Measurements from ENCODE around the gene EPB41L4A.
A peak's percentile ranks its signal among the peaks of the same experiment; 100 is the strongest.

EPB41L4A gene

DNA sequence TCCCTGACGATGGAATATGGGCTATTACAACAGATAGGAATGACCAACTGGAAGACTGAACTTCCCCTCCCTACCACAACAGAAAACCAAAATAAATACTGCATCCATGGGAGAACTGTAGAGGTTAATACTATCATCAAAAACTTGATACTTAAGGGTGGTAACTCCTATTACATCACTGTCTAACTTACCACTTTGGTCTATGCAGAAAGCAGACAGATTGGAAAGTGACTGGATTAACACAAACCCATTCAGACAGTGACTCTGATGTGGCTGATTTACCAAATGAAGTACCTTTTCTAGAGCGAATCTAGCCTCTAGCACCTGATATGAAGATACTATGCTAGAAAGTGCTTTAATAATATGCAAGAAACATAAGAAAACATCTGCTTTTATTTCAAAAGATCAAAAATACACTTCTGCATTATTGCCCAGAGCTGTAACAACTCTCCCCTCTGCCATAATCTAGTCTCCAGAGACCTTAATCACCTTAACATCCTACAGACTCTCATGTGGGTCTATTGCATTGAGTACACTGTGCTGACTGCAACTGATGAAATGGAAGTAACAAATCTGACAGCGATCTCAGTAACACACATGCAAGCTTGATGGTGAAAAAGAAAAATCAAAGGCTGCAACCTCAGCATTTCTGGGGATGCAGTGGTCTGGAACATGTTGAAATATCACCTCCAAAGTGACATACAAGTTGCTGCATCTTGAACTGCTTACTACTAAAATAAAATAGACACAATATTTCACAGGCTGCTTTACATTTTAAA lies 62.7 kb downstream of the EPB41L4A start:
- peaks cover 6 to 8% of the 10 kb centered on the region in 2 donors for H3K27me3 Mint-ChIP-seq
- no peaks in the 10 kb centered on the region for H3K36me3 Mint-ChIP-seq
- H3K9me3 Mint-ChIP-seq = no peaks in the 10 kb centered on the region
- ATAC-seq (replicated peaks) = no peak
- no peak overlapping the region for H3K27ac Mint-ChIP-seq
- H3K4me1 Mint-ChIP-seq = peaks cover 0 to 2% of the 10 kb centered on the region in 2 donors
- no peak overlapping the region for H3K4me3 Mint-ChIP-seq
- DNase-seq = no peak

DNA sequence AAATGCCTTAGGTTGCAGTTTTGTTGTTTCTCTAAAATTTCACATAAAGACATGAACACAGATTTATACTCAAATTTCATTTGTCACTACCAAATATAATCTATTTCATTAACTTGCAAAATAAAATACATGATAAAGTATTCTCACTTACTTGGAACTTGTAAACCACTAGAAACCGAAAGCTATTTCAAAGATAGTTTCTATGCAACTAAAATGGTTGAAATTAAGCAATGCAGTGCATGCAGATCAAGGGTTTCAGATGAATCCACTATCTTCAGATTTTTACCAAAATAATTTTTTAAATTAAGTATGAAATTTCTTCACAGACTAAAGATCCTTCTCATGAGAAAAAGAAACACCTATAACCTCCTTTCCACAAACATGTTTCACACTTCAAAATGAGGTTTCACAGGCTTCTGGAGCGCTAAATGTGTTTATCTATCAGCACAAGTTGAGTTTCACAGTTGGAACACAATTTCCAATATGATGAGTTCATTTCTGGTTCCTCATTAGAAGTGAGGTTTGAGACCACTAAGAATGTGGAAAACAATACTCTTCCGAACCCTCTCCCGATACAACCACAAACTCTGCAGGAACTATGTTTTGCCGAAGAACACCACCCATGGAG lies 63.9 kb downstream of the EPB41L4A start:
- no peaks in the 10 kb centered on the region for H3K9me3 Mint-ChIP-seq
- ATAC-seq (replicated peaks) (no peak), DNase-seq (no peak)
- no peaks in the 10 kb centered on the region for H3K36me3 Mint-ChIP-seq
- no peak overlapping the region for H3K27ac Mint-ChIP-seq
- no peak overlapping the region for H3K4me3 Mint-ChIP-seq
- H3K4me1 Mint-ChIP-seq = peaks cover 0 to 2% of the 10 kb centered on the region in 2 donors
- peaks cover 6 to 8% of the 10 kb centered on the region in 2 donors for H3K27me3 Mint-ChIP-seq

DNA sequence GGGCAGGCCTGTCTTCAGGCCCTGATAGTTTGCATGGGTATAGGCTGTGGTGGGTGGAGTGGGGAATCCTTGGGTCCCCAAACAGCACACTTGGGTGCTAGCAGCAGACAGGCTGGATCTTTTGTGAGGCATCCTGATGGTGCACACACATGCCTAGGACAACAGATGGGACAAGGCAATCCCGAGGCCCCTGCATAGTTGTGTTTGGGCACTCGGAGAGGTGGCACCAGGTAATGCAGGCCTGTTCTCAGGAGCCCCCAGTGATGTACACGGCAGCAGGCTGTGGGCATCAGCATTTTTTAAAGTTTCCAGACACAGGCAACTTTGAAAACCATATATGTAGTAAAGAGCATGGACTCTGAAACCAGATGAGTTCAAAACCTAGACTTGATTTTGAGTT lies 65.4 kb downstream of the EPB41L4A start:
- ATAC-seq (replicated peaks) (no peak), DNase-seq (no peak)
- Mint-ChIP-seq H3K4me1 (peaks cover 0 to 2% of the 10 kb centered on the region in 2 donors), H3K9me3 (no peaks in the 10 kb centered on the region), H3K27me3 (peaks cover 6 to 8% of the 10 kb centered on the region in 2 donors), H3K27ac (no peak overlapping the region), H3K4me3 (no peak overlapping the region), H3K36me3 (no peaks in the 10 kb centered on the region)

- no peak overlapping the region for H3K4me3 Mint-ChIP-seq
- H3K27me3 Mint-ChIP-seq = peaks cover 6 to 8% of the 10 kb centered on the region in 2 donors
- no peak for DNase-seq
- H3K9me3 Mint-ChIP-seq = no peaks in the 10 kb centered on the region
- H3K4me1 Mint-ChIP-seq = peaks cover 0 to 2% of the 10 kb centered on the region in 2 donors
- no peak overlapping the region for H3K27ac Mint-ChIP-seq
- H3K36me3 Mint-ChIP-seq = no peaks in the 10 kb centered on the region
- ATAC-seq (replicated peaks) = no peak
Measured at GRCh38 chr5:112351225-112351624, 67.9 kb downstream of the EPB41L4A start.

- no peak for ATAC-seq (replicated peaks)
- DNase-seq = no peak
- H3K9me3 Mint-ChIP-seq = no peaks in the 10 kb centered on the region
- H3K36me3 Mint-ChIP-seq = no peaks in the 10 kb centered on the region
- no peak overlapping the region for H3K27ac Mint-ChIP-seq
- peaks cover 4 to 6% of the 10 kb centered on the region in 2 donors for H3K27me3 Mint-ChIP-seq
- H3K4me1 Mint-ChIP-seq = peaks cover 0 to 2% of the 10 kb centered on the region in 2 donors
- H3K4me3 Mint-ChIP-seq = no peak overlapping the region
Measured at GRCh38 chr5:112350626-112351025, 68.5 kb downstream of the EPB41L4A start.

DNA sequence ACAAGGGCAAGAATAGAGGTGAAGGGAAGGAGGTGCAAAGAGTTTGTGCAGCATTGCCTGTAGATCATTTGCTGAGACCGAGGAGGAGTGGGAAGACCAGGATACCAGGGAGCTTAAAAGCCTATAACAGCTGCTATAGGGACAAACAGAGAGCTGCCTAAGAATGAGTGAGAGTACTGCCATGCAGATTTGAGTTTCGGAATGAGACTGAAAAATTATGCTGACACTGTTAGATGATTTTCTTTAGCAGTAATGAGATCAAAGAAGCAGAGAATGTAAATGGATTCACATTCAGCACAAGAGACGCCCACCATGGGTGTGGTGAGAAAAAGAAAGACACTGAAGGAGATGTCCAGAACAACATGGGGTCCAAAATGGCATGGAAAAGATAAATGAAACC lies 69.7 kb downstream of the EPB41L4A start:
- ATAC-seq (replicated peaks) = no peak
- Mint-ChIP-seq H3K9me3 (no peaks in the 10 kb centered on the region), H3K4me1 (no peaks in the 10 kb centered on the region)

GRCh38 chr5:112348915-112349314 lies 70.2 kb downstream of the EPB41L4A start:
- H3K27me3 Mint-ChIP-seq = peaks cover 0 to 3% of the 10 kb centered on the region in 2 donors
- no peak overlapping the region for H3K27ac Mint-ChIP-seq
- H3K4me3 Mint-ChIP-seq = no peak overlapping the region
- H3K4me1 Mint-ChIP-seq = no peaks in the 10 kb centered on the region
- DNase-seq (no peak), ATAC-seq (replicated peaks) (no peak)
- no peaks in the 10 kb centered on the region for H3K9me3 Mint-ChIP-seq
- no peaks in the 10 kb centered on the region for H3K36me3 Mint-ChIP-seq

More for the DNA sequence above, 69.7 kb downstream of the EPB41L4A start:
- H3K4me3 Mint-ChIP-seq = no peak overlapping the region
- DNase-seq = no peak
- H3K36me3 Mint-ChIP-seq = no peaks in the 10 kb centered on the region
- no peak overlapping the region for H3K27ac Mint-ChIP-seq
- peaks cover 0 to 3% of the 10 kb centered on the region in 2 donors for H3K27me3 Mint-ChIP-seq

GRCh38 chr5:112348387-112348786 lies 70.7 kb downstream of the EPB41L4A start:
- ATAC-seq (replicated peaks) (no peak), DNase-seq (no peak)
- Mint-ChIP-seq H3K4me1 (no peaks in the 10 kb centered on the region), H3K27ac (no peak overlapping the region), H3K4me3 (no peak overlapping the region), H3K9me3 (no peaks in the 10 kb centered on the region), H3K27me3 (peaks cover 0 to 4% of the 10 kb centered on the region in 2 donors), H3K36me3 (no peaks in the 10 kb centered on the region)

DNA sequence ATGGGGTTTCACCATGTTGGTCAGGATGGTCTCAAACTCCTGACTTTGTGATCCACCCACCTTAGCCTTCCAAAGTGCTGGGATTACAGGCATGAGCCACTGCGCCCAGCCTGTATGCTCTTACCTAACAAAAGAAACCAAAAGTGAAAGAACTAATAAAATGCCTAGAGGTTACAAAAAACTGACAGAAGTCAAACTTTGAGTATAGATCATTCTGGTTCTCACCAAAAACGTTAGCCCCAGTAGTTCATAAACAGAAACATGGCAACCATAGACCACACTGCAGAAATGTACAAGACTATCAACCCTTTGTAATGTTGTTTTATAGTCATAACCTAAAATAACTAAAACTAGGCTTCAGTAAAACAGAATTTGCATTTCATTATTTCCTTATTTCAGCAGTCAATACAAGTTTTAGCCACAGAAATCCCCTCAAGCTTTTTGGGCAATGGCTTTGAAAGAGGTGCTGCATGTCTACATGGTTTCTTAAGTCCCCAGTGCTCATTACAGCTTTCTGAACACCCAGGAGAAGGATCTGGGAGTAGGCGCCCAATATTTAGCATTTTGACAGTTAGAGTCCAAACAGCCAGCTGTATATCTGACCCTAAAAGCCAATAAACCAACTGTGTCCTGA lies 72.5 kb downstream of the EPB41L4A start:
- H3K27ac Mint-ChIP-seq = no peak overlapping the region
- H3K4me1 Mint-ChIP-seq = no peaks in the 10 kb centered on the region
- no peaks in the 10 kb centered on the region for H3K36me3 Mint-ChIP-seq
- H3K27me3 Mint-ChIP-seq = peaks cover 0 to 3% of the 10 kb centered on the region in 2 donors
- H3K4me3 Mint-ChIP-seq = no peak overlapping the region
- peak in 1 of 2 donors; percentile 29 for ATAC-seq (replicated peaks)
- H3K9me3 Mint-ChIP-seq = no peaks in the 10 kb centered on the region
- no peak for DNase-seq

DNA sequence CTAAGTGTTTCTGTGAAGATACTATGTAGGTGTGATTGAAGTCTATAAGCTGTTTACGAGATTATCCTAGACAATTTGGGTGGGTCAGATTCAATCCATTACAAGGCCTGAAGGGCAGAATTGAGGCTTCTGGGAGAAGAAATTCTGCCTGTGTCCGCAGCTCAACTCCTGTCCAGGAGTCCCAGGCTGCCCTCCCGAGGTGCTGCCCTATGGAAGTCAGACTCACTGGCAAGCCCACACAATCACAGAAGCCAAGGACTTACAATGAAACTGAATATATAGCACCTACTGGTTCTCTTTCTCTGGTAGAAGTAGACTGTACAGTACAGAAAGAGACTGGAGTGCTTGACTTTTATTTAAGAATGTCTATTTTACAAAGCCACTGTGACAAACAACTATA lies 74.5 kb downstream of the EPB41L4A start:
- Mint-ChIP-seq H3K9me3 (no peaks in the 10 kb centered on the region), H3K27ac (no peak overlapping the region), H3K4me3 (no peak overlapping the region), H3K4me1 (no peaks in the 10 kb centered on the region), H3K36me3 (no peaks in the 10 kb centered on the region), H3K27me3 (peaks cover 3 to 7% of the 10 kb centered on the region in 2 donors)
- DNase-seq (no peak), ATAC-seq (replicated peaks) (no peak)

GRCh38 chr5:112342389-112342788 lies 76.7 kb downstream of the EPB41L4A start:
- peaks cover 7 to 8% of the 10 kb centered on the region in 2 donors for H3K27me3 Mint-ChIP-seq
- no peak overlapping the region for H3K4me3 Mint-ChIP-seq
- H3K27ac Mint-ChIP-seq = no peak overlapping the region
- DNase-seq (no peak), ATAC-seq (replicated peaks) (no peak)
- no peaks in the 10 kb centered on the region for H3K9me3 Mint-ChIP-seq
- H3K36me3 Mint-ChIP-seq = no peaks in the 10 kb centered on the region
- H3K4me1 Mint-ChIP-seq = no peaks in the 10 kb centered on the region

DNA sequence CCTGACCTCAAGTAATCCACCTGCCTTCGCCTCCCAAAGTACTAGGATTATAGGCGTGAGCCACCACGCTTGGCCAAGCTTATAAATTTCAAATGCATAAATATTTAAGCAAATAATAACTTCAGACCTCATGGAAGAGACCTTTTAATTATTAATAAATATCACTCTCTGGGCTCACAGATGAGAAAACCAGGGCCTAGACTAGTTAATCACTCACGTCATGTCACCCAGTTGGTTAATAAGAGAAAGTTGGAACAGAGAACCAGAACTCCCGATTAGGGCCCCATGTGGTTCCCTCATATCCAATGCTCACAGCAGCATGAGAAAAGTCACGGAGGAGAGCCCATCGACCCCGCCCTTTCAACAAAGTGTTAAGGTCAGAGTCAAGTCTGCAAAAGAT lies 79.3 kb downstream of the EPB41L4A start:
- peaks cover 0 to 2% of the 10 kb centered on the region in 2 donors for H3K4me1 Mint-ChIP-seq
- peaks cover 8 to 13% of the 10 kb centered on the region in 2 donors for H3K27me3 Mint-ChIP-seq
- ATAC-seq (replicated peaks) (no peak), DNase-seq (no peak)
- no peak overlapping the region for H3K4me3 Mint-ChIP-seq
- H3K9me3 Mint-ChIP-seq = no peaks in the 10 kb centered on the region
- no peak overlapping the region for H3K27ac Mint-ChIP-seq
- no peaks in the 10 kb centered on the region for H3K36me3 Mint-ChIP-seq

- Mint-ChIP-seq H3K27ac (no peak overlapping the region), H3K9me3 (no peaks in the 10 kb centered on the region), H3K27me3 (peaks cover 8 to 13% of the 10 kb centered on the region in 2 donors), H3K4me3 (no peak overlapping the region), H3K4me1 (peaks cover 0 to 2% of the 10 kb centered on the region in 2 donors), H3K36me3 (no peaks in the 10 kb centered on the region)
- no peak for ATAC-seq (replicated peaks)
- no peak for DNase-seq
Measured at GRCh38 chr5:112338681-112339337, 80.3 kb downstream of the EPB41L4A start.

GRCh38 chr5:112333331-112333781 lies 85.7 kb downstream of the EPB41L4A start:
- H3K4me3 Mint-ChIP-seq = no peak overlapping the region
- ATAC-seq (replicated peaks) (no peak), DNase-seq (no peak)
- H3K27me3 Mint-ChIP-seq = peaks cover 21 to 30% of the 10 kb centered on the region in 2 donors
- H3K4me1 Mint-ChIP-seq = peaks cover 5 to 7% of the 10 kb centered on the region in 2 donors
- H3K9me3 Mint-ChIP-seq = no peaks in the 10 kb centered on the region
- no peaks in the 10 kb centered on the region for H3K36me3 Mint-ChIP-seq
- H3K27ac Mint-ChIP-seq = no peak overlapping the region
